Measurements from ENCODE around the gene NCOA3. TPM values are rescaled to one million over a fixed set of nuclear protein-coding genes. Genes with fewer than 3 reads are reported as not detected.

The NCOA3 gene
- total RNA-seq, 1 donor from 2014 or later: 24.6 TPM

DNA sequence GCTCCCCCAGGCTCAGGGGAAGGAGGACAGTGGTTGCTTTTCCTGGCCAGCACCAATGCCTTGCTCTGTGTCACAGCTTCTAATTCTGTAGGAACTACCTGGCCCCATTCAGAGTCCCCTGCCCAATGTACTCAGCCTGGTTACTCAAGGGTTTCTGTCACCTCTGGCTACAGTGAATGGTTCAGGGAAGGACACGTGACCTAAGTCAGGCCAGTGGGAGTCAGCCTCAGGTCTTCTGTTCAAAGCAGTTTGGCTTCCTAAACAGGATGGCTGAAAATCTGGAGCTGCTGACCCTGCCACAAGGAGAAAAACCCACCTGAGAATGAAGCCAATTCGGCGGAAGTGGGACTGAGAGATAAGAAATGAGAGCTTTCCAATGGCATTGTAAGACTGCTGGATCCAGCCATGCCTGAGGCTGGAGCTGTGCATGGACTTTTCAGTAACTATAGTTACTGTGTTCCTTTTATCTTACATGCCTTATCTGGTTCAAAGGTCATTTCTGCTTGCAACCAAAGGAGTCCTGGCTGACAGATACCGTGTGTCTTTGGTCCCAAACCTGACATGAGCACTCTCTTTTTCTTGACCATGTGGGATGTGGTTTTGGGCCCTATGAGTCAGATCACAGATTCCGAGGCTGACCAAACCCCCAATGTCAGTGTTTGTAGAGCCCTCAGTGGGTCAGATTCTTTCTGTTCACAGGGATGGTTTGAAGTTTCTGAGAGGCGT, 179.3 kb downstream of the NCOA3 start:
- Mint-ChIP-seq H3K4me3 (ENCODE audit: unreplicated experiment) (no peak overlapping the region), H3K27ac (ENCODE audit: unreplicated experiment) (no peak overlapping the region), H3K27me3 (ENCODE audit: unreplicated experiment) (peaks cover 1% of the 10 kb centered on the region), H3K9me3 (ENCODE audit: unreplicated experiment) (peaks cover 2% of the 10 kb centered on the region), H3K36me3 (ENCODE audit: unreplicated experiment) (no peaks in the 10 kb centered on the region), H3K4me1 (ENCODE audit: low read depth, unreplicated experiment) (no peaks in the 10 kb centered on the region)
- TF ChIP-seq, protein P1, sequence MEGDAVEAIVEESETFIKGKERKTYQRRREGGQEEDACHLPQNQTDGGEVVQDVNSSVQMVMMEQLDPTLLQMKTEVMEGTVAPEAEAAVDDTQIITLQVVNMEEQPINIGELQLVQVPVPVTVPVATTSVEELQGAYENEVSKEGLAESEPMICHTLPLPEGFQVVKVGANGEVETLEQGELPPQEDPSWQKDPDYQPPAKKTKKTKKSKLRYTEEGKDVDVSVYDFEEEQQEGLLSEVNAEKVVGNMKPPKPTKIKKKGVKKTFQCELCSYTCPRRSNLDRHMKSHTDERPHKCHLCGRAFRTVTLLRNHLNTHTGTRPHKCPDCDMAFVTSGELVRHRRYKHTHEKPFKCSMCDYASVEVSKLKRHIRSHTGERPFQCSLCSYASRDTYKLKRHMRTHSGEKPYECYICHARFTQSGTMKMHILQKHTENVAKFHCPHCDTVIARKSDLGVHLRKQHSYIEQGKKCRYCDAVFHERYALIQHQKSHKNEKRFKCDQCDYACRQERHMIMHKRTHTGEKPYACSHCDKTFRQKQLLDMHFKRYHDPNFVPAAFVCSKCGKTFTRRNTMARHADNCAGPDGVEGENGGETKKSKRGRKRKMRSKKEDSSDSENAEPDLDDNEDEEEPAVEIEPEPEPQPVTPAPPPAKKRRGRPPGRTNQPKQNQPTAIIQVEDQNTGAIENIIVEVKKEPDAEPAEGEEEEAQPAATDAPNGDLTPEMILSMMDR (IDR thresholded peaks at IDR 0.05; ENCODE audit: partially characterized antibody, unreplicated experiment): no peak
- no peak for DNase-seq

DNA sequence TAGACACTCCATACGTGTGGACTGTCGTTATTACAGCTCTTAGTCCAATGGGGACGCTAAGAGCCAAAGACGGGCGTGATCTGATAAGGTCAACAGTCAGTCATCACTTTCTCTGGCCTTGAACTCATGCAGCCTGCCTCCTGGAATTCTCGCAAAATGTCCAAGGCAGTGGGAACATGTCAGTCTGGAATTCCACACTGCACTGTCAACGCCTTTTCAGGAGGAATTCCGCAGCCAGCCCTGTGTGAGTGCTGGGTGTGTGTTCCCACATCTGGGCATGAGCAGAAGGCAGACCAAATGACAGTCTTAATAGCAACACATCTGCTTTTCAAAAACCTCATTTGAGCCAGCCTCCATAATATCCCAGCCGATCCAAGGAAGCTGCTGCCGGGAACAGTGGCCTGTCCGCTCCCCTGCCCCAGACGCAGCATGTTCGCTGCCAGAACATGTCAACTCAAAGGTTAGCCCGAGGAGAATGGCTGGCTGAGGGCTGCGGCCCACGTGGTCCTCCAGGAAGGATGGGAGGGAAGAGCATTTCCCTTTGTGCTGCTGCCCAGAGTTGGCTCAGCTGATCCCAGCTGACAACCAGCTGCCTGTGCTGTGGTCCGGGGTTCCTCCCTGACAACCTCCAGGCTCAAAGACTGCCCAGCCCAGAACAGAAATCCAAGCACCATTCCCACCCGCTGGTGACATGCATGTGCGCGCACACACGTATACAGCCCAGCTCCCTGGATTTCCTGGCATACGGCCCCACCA, 180.5 kb downstream of the NCOA3 start:
- Mint-ChIP-seq H3K27me3 (ENCODE audit: unreplicated experiment) (peaks cover 1% of the 10 kb centered on the region), H3K27ac (ENCODE audit: unreplicated experiment) (no peak overlapping the region), H3K9me3 (ENCODE audit: unreplicated experiment) (no peaks in the 10 kb centered on the region), H3K4me1 (ENCODE audit: low read depth, unreplicated experiment) (peaks cover under 1% of the 10 kb centered on the region), H3K4me3 (ENCODE audit: unreplicated experiment) (no peak overlapping the region), H3K36me3 (ENCODE audit: unreplicated experiment) (no peaks in the 10 kb centered on the region)
- TF ChIP-seq, protein P1 (IDR thresholded peaks at IDR 0.05; ENCODE audit: partially characterized antibody, unreplicated experiment): no peak
- no peak for DNase-seq

DNA sequence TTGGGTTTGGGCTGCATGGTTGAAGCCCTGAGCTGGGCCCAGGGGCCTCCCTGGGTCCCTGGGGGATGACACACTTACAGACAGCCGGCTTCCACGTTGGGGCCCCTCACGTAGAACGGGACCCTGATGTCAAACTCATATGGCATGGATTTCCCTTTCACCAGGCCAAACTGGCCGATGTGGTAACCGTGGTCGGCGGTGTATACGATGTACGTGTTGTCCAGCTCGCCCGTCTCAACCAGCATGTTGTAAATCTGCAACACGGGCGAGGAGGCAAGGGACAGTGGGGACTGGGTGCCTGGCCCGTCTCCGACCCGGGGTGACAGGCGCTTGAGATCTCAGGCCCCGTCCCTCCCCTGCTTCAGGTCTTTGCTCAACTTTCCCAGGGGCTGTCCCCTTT, 181.2 kb downstream of the NCOA3 start:
- H3K9me3 Mint-ChIP-seq (ENCODE audit: unreplicated experiment): no peaks in the 10 kb centered on the region
- no peak overlapping the region for H3K27ac Mint-ChIP-seq (ENCODE audit: unreplicated experiment)
- TF ChIP-seq, protein P1 (IDR thresholded peaks at IDR 0.05; ENCODE audit: partially characterized antibody, unreplicated experiment): no peak
- H3K4me3 Mint-ChIP-seq (ENCODE audit: unreplicated experiment): no peak overlapping the region
- H3K36me3 Mint-ChIP-seq (ENCODE audit: unreplicated experiment): peaks cover 4% of the 10 kb centered on the region
- DNase-seq: no peak
- peaks cover 3% of the 10 kb centered on the region for H3K27me3 Mint-ChIP-seq (ENCODE audit: unreplicated experiment)
- H3K4me1 Mint-ChIP-seq (ENCODE audit: low read depth, unreplicated experiment): peaks cover 3% of the 10 kb centered on the region

DNA sequence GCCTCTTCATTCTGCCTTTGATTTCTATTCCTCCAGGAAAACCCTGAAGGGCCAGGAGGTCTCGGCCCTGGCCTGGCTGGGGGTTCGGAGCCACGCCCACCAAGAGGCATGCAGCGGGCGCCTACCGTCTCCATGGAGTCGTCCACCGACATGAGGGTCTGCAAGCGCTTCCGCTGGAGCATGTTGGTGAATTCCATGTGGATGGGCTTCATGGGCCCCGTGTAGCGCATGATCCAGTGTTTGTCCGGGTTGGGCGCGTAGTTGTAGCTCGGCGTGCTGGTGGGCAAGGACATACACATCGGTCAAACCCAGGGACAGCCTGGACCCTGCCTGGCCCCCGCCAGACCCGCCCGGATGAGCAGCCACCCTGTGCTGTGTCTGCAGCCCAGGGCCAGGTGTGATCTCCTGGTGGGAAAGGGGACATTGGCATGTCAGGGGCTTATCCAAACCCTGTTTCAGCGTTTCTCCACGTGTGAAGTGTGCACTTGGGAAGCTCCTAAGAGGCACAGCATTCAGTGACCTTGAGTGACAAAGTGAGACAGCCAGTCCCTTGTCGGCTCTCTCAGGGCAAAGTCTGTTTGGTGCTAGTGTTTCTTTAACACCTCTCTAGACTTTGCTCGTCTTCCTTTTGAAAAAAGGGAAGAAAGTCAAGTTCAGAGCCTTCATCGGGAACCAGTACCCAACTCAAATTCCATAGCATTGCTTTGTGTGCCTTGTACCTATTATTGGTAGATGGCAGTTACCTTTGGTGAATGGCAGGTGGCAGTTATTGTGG, 182.8 kb downstream of the NCOA3 start:
- Mint-ChIP-seq H3K4me3 (ENCODE audit: unreplicated experiment) (no peak overlapping the region), H3K27me3 (ENCODE audit: unreplicated experiment) (peaks cover 3% of the 10 kb centered on the region), H3K9me3 (ENCODE audit: unreplicated experiment) (no peaks in the 10 kb centered on the region), H3K4me1 (ENCODE audit: low read depth, unreplicated experiment) (peaks cover 3% of the 10 kb centered on the region), H3K27ac (ENCODE audit: unreplicated experiment) (no peak overlapping the region), H3K36me3 (ENCODE audit: unreplicated experiment) (peaks cover 4% of the 10 kb centered on the region)
- TF ChIP-seq, protein P1 (IDR thresholded peaks at IDR 0.05; ENCODE audit: partially characterized antibody, unreplicated experiment): no peak
- DNase-seq: no peak

Data from glutamatergic neuron (in vitro differentiated cells).